HG03175 (cell line): ENCODE data around the gene INTS12.
"Not testable (repeated sequence)": the region's sequence is repeated elsewhere in the genome, so short reads cannot be mapped to it uniquely, and the experiment has no call there.

Experiments used
- ATAC-seq: cut with Tn5 transposase; IDR thresholded peaks from one replicate; pipeline ENCODE4 v1.9.1; 2021; ENCODE audit warnings: mild to moderate bottlenecking, moderate library complexity; ENCODE audit not compliant: unreplicated experiment

INTS12 gene, protein sequence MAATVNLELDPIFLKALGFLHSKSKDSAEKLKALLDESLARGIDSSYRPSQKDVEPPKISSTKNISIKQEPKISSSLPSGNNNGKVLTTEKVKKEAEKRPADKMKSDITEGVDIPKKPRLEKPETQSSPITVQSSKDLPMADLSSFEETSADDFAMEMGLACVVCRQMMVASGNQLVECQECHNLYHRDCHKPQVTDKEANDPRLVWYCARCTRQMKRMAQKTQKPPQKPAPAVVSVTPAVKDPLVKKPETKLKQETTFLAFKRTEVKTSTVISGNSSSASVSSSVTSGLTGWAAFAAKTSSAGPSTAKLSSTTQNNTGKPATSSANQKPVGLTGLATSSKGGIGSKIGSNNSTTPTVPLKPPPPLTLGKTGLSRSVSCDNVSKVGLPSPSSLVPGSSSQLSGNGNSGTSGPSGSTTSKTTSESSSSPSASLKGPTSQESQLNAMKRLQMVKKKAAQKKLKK

DNA sequence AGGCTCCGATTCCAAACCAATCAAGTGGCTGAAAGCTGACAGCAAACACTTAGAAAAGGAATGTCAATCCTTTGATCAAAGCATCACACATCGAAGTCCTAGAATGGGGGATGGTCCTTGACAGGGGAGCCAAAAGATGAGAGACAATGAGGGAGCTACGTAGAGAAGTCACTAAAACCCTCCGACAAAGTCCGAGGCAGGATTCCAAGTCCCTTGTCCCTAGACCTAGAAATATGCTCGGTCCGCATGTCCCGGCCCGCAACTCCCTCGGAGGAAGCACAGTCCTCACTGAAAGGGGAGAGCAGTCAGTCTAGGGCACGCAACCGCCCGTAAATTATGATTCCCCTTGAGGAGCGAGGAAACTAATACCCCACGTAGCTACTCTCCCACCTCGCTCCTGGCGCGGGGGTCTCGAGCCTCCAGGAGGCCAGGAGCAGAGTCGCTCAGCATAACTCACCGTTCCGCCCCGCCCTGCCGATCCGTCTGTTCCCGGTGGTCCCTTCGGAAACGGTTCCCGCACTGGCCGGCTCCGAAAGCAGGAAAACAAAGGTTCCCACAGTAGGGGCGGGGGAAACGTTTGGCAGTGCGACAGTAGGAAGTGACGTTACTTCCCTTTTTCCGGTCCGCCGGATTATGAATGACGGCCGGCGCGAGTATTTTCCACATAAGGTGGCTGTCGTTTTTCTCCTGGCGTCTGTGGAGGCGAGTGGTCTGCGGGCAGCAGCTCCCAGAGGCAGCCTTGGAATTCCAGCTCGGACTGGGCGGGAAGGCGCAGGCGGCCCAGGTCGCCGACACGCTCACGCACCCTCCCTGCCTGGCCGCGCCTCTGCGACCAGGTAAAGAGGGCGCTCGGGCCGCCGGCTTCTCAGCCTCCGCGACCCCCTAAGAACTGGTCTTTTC lies at the start of gene INTS12, which contains the start of gene GSTCD:
TSS of gene INTS12 (minus strand) at position 509 of the 900 bp plus-strand sequence. CDS start 8,684 bp downstream, outside the sequence.
TSS of gene GSTCD (plus strand) at position 604 of the 900 bp plus-strand sequence. CDS start 8,830 bp downstream, outside the sequence.
- ATAC-seq: peak; percentile 81

DNA sequence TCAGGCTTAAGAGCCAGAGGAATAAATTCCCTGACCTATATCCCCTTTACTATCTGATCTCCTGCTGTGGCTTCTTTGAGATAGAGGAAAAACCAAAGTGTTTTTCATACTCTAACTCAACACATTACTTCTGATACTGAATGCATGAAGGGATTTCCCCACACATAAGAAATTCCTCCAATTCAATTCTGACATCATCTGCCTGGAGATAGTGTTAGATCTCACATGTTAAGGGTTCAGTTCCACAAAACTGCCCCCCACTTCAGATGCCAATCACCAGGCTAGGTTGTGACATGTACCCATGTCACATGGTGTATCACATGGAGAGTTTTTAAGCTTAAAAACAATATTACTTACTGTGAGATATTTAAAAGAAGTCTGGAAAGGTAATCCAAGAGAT lies 46.9 kb upstream of the INTS12 start:
- no peak for ATAC-seq

DNA sequence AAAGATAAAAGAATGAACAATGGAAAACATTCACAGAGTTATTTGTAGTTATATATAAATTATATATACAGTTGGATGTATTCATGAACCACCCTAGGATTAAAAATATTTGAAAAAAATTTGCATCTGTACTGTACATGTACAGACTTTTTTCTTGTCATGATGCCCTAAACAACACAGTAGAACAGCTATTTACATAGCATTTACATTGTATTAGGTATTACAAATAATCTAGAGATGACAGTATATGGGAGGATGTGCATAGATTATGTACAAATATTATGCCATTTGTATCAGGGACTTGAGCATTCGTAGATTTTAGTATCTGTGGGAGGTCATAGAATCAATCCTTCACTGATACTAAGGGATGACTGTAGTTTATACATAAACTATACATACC lies 44.9 kb upstream of the INTS12 start:
- no peak for ATAC-seq

DNA sequence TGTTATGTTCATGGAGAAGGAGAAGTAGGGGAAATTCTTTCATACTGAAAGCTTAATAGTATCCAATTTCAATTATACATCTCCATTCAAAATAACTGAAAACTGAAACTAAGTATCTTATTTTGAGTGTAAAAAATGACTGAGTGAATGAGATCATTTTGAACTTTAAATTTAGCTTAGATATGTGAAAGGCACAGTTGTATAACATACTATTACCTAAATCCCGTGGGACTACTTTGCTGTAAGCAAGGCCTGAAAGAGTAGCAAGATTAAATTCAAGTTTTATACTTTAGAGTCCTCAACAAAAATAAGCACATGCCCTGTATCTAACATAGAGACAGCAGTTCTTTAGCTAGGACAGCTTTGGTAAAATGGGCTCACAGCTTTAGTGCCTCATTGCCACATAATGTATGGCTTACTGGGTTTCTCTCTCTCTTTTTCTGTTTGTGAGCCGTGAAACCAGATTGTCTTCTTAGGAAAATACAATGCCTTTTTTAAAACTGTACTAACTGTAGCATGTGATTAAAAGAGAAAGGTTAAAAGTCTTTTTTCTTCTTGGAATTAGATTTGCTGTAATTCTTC lies 43.3 kb upstream of the INTS12 start:
- no peak for ATAC-seq

DNA sequence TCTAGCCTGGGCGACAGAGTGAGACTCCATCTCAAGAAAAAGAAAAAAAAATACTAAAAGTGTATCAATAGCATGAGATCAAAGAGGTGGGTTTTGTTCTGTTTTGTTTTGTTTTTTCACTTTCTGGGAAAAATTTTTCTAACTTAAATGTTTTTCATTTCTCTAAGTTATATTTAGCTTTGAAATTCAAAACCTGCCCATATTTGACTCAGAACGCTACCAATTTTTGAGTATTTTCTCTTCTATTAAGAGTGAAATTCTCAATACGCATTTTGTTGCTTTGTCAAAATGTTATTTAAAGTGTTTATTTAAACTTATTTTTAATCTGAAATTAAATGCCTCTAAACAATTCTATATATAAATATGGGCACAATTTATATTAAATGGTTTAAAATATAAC lies 39.7 kb upstream of the INTS12 start:
- ATAC-seq: no peak

DNA sequence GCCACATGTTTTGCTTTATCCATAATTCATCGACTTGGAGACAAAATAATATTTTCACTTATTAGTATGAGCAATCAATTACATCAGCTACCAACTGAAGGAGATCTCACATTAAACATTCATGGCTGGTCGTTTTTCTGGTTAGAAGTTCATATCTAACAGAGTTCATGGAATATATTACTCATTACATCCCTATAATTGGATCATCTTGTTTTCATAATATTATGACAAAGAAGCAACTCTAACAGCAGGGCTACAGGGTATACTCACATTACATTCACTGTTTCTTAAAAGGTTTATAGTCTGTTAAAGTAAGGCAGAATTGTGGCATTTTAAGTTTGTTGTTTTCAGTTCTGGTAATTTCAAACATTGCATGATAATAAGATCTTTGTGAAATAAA lies 33.1 kb upstream of the INTS12 start:
- ATAC-seq: no peak

DNA sequence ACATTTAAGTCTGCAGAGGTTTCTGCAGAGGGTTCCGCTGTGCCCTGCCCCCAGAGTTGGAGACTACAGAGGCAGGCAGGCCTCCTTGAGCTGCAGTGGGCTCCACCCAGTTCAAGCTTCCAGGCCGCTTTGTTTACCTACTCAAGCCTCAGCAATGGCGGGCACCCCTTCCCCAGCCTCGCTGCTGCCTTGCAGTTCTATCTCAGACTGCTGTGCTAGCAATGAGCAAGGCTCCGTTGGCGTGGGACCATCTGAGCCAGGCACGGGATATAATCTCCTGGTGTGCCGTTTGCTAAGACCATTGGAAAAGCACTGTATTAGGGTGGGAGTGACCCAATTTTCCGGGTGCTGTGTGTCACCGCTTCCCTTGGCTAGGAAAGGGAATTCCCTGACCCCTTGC lies 26.7 kb upstream of the INTS12 start:
- ATAC-seq: not testable (repeated sequence)

DNA sequence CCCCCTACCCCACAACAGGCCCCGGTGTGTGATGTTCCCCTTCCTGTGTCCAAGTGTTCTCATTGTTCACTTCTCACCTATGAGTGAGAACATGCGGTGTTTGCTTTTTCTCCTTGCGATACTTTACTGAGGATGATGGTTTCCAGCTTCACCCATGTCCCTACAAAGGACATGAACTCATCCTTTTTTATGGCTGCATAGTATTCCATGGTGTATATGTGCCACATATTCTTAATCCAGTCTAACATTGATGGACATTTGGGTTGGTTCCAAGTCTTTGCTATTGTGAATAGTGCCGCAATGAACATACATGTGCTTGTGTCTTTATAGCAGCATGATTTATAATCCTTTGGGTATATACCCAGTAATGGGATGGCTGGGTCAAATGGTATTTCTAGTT lies 21.4 kb upstream of the INTS12 start:
- ATAC-seq: not testable (repeated sequence)

DNA sequence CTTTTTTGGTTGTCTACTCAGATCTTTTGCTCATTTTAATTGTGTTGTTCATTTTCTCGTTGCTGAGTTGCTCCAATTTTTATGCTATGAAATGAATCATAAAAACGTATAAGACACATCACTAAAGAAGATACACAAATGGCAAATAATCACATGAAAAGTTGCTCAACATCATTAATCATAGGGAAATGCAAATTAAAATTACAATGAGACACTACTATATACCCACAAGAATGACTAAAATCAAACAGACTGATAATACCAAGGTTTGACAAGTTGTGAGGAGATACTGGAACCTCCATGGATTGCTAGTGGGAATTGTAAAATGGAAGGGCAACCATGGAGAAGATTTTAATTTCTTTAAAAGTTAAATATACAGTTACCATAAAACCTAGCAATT lies 17.1 kb upstream of the INTS12 start:
- no peak for ATAC-seq

DNA sequence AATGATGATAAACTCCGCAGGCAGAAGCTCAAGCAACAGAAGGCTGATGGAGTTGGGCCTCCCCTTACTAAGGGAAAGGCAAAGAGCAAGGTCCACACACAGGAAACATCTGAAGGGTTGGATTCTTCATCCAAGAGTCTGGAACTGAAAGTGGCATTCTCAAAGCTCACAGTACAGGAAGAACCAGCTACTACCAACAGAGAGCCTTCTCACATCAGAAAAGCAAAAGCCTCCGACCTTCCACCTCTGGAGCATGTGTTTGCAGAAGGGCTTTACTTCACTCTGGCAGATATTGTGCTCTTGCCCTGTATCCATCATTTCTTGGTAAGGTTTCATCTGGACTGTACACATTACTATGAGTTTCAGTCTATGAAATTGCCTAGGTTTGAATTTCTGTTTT lies 10.7 kb upstream of the INTS12 start:
- ATAC-seq: no peak

DNA sequence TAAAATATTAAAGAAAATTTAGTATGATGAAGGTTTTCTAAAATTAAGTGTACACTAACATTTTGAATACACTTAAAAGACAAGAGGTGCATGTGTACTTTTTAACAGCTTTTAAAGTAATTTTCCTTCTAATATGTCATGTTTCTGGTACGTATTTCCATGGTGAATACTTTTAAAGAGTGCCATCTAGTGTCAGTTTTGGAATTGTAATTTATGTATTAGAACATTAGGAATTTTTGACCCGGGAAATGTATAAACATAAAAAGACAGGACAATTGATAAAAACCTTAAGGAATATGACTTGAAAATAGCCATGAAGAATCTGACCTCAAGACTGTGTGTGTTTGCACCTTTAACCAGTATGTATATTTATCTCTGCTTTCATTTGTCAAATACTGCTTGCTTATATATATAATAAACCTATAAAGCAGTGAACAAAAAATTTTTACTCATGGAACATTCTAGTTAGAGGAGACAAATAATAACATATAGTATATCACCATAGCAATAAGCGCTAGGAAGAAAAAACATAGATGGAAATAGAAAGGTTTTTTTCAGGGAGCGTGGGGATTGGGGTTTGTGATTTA lies 7.3 kb upstream of the INTS12 start:
- ATAC-seq: no peak

DNA sequence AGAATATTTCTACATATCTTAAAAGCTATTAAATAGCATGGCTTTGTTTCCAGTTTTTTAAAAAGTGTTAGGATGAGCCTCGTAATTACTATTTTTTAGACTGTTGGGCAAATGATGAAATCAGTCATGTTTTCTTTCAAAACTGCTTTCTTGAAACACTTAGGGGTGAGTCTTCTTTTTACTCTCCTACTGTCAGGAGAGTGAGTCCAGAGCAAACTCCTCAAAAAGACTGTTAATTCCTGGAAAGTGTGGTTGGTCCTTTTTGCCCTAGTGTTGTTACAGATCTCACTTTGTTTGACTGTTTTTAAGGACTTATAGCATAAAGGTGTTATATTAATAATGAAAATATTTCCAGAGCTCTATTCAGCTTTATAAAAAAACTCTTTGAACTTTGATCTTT lies 6.4 kb upstream of the INTS12 start:
- ATAC-seq: no peak

DNA sequence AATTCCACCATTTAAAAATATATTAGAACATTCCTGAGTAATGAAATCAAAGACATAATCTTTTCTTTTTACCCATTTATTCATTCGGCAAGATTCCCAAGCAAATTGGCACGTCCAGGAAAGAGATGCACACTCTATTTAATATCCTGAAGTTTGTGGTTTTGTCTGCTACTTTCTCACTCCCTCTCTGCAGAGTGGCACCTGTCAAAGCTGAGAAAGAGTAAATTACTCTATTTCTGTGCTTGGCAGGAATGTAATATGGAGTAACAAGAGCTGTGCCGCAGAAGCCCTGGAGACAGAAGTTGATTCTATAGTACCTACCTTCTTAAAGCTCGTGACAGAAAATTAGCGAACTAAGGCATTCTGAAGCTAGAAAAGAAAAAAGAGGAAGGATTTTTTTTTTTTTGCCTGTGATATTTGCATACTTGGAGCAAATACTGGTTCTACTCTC lies 5.6 kb upstream of the INTS12 start:
- ATAC-seq: peak; percentile 68

DNA sequence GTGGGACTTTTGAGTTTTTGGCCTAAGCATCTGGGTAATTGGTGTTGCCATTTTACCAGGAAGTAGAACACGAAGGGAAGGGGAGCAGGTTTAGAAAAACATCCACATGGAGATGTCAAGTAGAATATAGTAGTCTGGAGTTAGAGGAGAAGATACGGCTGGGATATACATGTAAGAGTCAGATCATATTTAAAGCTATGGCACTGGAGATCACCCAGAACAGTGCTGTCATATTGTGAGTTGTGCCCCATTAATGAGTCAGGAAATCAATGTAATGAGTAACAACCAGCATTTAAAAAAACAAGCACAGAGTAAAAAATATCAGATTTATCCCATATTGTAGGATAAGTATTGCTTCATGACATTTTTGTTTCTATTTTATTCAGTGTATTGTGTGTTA lies 4.3 kb upstream of the INTS12 start:
- ATAC-seq: no peak

DNA sequence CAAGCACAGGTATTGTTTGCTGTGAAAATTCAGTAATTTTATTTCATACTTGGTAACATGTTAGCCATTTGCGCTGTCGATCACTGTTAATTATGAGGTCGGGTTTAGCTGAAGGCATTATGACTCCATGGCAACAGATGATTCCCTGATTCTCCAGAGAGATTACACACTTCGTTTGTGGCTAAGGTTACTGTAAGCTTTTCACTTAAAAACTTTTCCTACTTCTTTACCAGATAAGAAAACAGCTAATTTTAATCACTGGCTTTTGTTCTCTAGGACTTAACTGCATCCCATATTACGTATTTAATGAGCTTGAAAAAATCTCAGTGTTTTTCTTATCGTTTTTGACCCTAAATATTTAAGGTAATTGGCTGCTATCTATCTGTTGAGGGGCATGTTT lies 2.2 kb upstream of the INTS12 start:
- ATAC-seq: no peak

DNA sequence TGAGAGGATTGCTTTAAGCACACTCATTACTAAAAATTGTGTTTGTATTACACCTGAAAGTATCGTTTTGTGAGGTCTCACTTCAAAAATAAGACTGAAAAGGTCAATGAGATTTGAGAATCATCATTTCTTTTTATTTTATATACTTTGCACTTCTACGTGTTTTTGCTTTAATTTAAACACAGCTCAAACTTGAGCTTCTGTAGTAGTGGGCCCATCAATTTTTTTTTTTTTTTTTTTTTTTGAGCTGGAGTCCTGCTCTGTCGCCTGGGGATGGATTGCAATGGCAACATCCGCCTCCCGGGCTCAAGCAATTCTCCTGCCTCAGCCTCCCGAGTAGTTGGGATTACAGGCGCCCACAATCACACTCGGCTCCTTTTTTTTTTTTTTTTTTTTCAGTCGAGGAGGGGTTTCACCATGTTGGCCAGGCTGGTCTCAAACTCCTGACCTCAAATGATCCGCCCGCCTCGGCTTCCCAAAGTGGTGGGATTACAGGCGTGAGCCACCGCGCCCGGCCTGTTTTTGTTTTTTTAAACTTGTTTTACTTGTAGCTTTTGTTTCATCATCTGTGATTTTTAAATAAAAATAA lies 1.6 kb upstream of the INTS12 start:
- ATAC-seq: no peak

DNA sequence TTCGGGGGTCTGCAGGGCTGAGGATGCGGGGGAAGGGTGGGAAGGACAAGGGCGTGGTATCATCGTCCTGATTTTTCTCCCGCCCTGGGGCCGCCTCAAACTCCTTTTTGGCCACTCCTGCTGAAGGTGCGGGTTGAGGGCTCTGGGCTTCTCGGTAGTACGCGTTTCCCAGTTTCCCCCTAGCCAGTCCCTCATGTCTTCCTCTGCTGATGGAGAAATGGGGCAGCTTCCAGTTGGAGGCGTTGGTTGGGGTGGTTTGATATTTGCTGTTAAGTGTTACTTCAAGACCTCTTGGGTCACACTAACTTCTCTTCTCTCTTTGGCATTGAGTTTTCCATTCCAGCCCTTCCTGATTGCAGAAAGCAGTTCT lies 577 bp upstream of the INTS12 start:
- peak; percentile 39 for ATAC-seq

DNA sequence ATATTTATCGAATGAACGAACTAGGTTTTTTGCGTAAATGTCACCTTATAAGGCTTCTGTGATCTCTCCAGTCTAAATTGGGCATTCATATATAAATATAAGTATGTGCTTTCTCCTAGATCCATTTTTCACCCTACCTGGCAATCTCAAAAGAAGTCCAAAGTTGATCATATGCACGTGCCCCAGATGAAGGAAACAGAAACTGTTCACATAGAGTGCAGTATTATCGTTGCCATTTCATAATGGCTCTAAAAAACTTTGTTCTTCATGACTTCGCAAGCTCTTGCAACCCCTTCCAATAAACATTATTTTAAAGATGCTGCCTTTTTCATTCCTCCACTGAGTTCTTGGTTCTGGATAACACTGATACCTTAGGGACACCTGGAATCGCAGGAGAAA lies 708 bp downstream of the INTS12 start:
- ATAC-seq: no peak

DNA sequence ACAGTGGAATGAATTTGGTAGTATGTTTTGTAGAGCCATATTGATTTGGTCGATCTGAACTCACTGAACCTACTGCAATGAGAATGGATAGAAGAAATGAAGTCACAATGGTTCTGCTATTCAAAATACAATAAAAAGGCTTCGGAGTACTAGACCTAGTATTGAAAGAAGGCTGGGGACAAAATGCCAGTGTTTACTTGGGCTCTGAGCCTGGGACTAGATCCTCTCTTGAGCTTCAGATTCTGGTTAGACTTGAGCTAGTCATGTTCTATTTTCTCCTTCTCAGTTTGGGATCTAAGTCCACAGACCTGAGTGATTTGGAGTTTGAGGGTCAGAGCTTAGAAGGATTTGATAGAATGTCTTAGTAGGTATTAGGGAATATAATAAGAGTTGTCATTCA lies 9.9 kb downstream of the INTS12 start:
- no peak for ATAC-seq

DNA sequence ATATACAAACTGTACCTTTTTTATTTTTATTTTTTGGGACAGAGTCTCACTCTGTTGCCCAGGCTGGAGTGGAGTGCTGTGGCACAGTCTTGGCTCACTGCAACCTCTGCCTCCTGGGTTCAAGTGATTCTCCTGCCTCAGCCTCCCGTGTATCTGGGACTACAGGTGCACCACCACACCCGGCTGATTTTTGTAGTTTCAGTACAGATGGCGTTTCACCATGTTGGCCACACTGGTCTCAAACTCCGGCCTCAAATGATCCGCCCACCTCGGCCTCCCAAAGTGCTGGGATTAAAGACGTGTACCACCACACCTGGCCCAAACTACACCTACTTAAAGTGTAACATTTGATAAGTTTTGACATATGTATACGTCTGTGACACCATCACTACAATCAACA lies 12.7 kb downstream of the INTS12 start:
- not testable (repeated sequence) for ATAC-seq

DNA sequence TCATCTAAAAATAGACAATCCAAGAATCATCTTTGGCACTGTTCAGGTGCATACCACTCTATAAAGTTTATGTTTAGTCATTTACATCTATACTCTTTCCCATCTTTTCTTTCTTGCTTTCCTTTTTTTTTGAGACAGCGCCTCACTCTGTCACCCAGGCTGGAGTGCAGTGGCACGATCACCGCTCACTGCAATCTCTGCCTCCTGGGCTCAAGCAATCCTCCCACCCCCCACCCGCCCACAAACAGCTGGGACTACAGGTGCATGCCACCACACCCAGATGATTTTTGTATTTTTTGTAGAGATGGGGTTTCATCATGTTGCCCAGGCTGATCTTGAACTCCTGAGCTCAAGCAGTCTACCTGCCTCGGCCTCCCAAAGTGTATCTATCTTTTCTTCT lies 13.7 kb downstream of the INTS12 start:
- not testable (repeated sequence) for ATAC-seq
